ENCODE measurements around the gene PCDHGA6. TPM values are rescaled to one million over a fixed set of nuclear protein-coding genes. Genes with fewer than 3 reads are reported as not detected.

The PCDHGA6 gene
- total and polyA plus RNA-seq, 2 of the 8 experiments (the other 6 are each of a cell fraction or from before 2014, with no cell fraction given) = 1.4 to 2.0 TPM

- Histone ChIP-seq H3K23ac (ENCODE audit: insufficient read length) (no peak overlapping the region), H3K23me2 (ENCODE audit: low read depth, low read length) (no peaks in the 10 kb centered on the region), H4K20me1 (replicated peaks in 1 of 2; ENCODE audit: control insufficient read depth in 1 of 2, insufficient read depth in 2 of 2, low read length in 2 of 2) (no peaks in the 10 kb centered on the region), H3K4ac (replicated peaks; ENCODE audit: insufficient read length, low read depth, low read length) (no peak overlapping the region), H2AFZ (ENCODE audit: low read length) (no peak overlapping the region), H2BK5ac (ENCODE audit: low read depth, low read length) (no peak overlapping the region), H3K4me1 (replicated peaks in 1 of 4; ENCODE audit: control insufficient read depth in 3 of 4, insufficient read depth in 4 of 4, low read length in 3 of 4) (no peaks in the 10 kb centered on the region; a peak in 1 of 7 replicates), H3K79me1 (ENCODE audit: low read depth, low read length) (peaks cover 2% of the 10 kb centered on the region; the same call in 1 of the 2 replicates), H3K9me3 (ENCODE audit: insufficient read depth in 2 of 2, low read depth in 1 of 2, low read length in 1 of 2) (peaks cover 49 to 51% of the 10 kb centered on the region in 2 experiments), H3K27ac (ENCODE audit: low read depth, low read length) (no peak overlapping the region), H2BK120ac (replicated peaks; ENCODE audit: low read depth, low read length) (no peak overlapping the region), H2BK20ac (ENCODE audit: low read length) (no peak overlapping the region), H3K14ac (ENCODE audit: insufficient read length) (no peak overlapping the region), H2BK12ac (ENCODE audit: low read depth, low read length) (no peak overlapping the region), H3K9ac (replicated peaks in 1 of 4; ENCODE audit: extremely low read depth in 1 of 4, low read depth in 3 of 4, low read length in 3 of 4) (no peak overlapping the region), H3K79me2 (ENCODE audit: control insufficient read depth in 1 of 2, insufficient read depth in 2 of 2, low read length in 2 of 2) (no peaks in the 10 kb centered on the region; a peak in 1 of 4 replicates), H4K5ac (ENCODE audit: insufficient read length, low read depth, low read length) (no peak overlapping the region), H4K8ac (ENCODE audit: extremely low read depth, insufficient read depth, low read length) (no peak overlapping the region), H3K4me3 (ENCODE audit: extremely low read depth in 1 of 4, insufficient read depth in 2 of 4, low read depth in 3 of 4, low read length in 4 of 4) (no peak overlapping the region), H2AK5ac (ENCODE audit: low read depth, low read length) (no peak overlapping the region), H3K4me2 (ENCODE audit: insufficient read depth in 1 of 2, low read depth in 2 of 2, low read length in 2 of 2) (no peak overlapping the region), H3K27me3 (replicated peaks in 1 of 4; ENCODE audit: control insufficient read depth in 3 of 4, extremely low read depth in 1 of 4, insufficient read depth in 3 of 4, low read length in 3 of 4) (peaks cover 0 to 12% (median 6%) of the 10 kb centered on the region in 4 experiments; a peak in 4 of 7 replicates), H3K36me3 (ENCODE audit: control insufficient read depth in 2 of 4, insufficient read depth in 4 of 4, low read length in 3 of 4) (peaks cover 2 to 34% (median 3%) of the 10 kb centered on the region in 4 experiments; a peak in 3 of 8 replicates), H2BK15ac (ENCODE audit: low read length) (no peak overlapping the region), H3K18ac (ENCODE audit: extremely low read depth, low read length) (no peak overlapping the region), H3K56ac (replicated peaks; ENCODE audit: insufficient read length, low read depth, low read length) (no peak overlapping the region), H4K91ac (replicated peaks; ENCODE audit: insufficient read length, low read length) (no peak overlapping the region)
- FAIRE-seq = no peak
- TF ChIP-seq CBX8 (IDR thresholded peaks at IDR 0.05; ENCODE audit: borderline replicate concordance, low read depth, low read length) (no peak), EP300 (IDR thresholded peaks at IDR 0.05; ENCODE audit: borderline replicate concordance in 1 of 2, low read depth in 2 of 2, low read length in 2 of 2) (no peak), ASH2L (IDR thresholded peaks at IDR 0.05; ENCODE audit: low read length) (no peak), NRF1 (IDR thresholded peaks at IDR 0.05; ENCODE audit: low read depth, low read length) (no peak), KDM4A (IDR thresholded peaks at IDR 0.05; ENCODE audit: low read depth, low read length, severe bottlenecking) (no peak), YY1 (IDR thresholded peaks at IDR 0.05; ENCODE audit: low read depth, low read length) (no peak), SIX5 (IDR thresholded peaks at IDR 0.05; ENCODE audit: low read depth, low read length) (no peak), EZH2 (IDR thresholded peaks at IDR 0.05; ENCODE audit: low read depth, low read length, severe bottlenecking) (no peak), EGR1 (IDR thresholded peaks at IDR 0.05; ENCODE audit: borderline replicate concordance, low read depth, low read length) (no peak)
- DNase-seq (ENCODE audit: low read depth in 1 of 2, low spot score in 2 of 2) = no peak
- 95% methylated on average over 35 of the region's 42 CpGs; no CpG with 5 or more reads in 1 of the 2 experiments for WGBS, 2 experiments (ENCODE audit: extremely low coverage in 1 of 2, insufficient coverage in 1 of 2, insufficient read length in 1 of 2, insufficient replicate concordance in 2 of 2, low coverage in 1 of 2, low lambda C conversion rate in 2 of 2, missing lambda C conversion rate in 1 of 2)
- ChIA-PET CTCF (ENCODE audit: partially characterized antibody) (interaction anchor here (1.2 to 23.3 kb wide), 9 partner anchors 10 to 130 kb away, joined by 3 to 1236 read pairs (median 9); partner anchors contain the start of genes PCDHGA10, PCDHGB1, PCDHGB6 and PCDHGC4), POLR2A (ENCODE audit: partially characterized antibody) (no interaction called here)
Measured at GRCh38 chr5:141422742-141423291, 49.1 kb downstream of the PCDHGA6 start.

Measured in H1 (cell line).